HL-60 (cell line): ENCODE data around the gene SZRD1.

Experiments
- GABPA ChIP-seq: IDR thresholded peaks from 2 replicates; pipeline ENCODE4 v1.6.1; 2012; ENCODE audit warnings: low read depth
- POLR2AphosphoS5 ChIP-seq: IDR thresholded peaks from 2 replicates; pipeline ENCODE4 v1.6.1; 2012; ENCODE audit warnings: low read depth
- TF ChIP-seq, protein P1 (sequence below): IDR thresholded peaks from one replicate; pipeline ENCODE4 v1.5.1; 2011; ENCODE audit warnings: low read length, control low read depth, inconsistent platforms; ENCODE audit not compliant: insufficient read depth

- TF ChIP-seq, protein P1, sequence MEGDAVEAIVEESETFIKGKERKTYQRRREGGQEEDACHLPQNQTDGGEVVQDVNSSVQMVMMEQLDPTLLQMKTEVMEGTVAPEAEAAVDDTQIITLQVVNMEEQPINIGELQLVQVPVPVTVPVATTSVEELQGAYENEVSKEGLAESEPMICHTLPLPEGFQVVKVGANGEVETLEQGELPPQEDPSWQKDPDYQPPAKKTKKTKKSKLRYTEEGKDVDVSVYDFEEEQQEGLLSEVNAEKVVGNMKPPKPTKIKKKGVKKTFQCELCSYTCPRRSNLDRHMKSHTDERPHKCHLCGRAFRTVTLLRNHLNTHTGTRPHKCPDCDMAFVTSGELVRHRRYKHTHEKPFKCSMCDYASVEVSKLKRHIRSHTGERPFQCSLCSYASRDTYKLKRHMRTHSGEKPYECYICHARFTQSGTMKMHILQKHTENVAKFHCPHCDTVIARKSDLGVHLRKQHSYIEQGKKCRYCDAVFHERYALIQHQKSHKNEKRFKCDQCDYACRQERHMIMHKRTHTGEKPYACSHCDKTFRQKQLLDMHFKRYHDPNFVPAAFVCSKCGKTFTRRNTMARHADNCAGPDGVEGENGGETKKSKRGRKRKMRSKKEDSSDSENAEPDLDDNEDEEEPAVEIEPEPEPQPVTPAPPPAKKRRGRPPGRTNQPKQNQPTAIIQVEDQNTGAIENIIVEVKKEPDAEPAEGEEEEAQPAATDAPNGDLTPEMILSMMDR, result no peak
- TF ChIP-seq POLR2AphosphoS5 (no peak), GABPA (no peak)
Measured at GRCh38 chr1:16351456-16351993, 15.5 kb upstream of the SZRD1 start.
